GM18858 (cell line): ENCODE results near the gene EME2.
"Not testable (repeated sequence)": the region's sequence is repeated elsewhere in the genome, so short reads cannot be mapped to it uniquely, and the experiment has no call there.

Source experiments
- ATAC-seq: cut with Tn5 transposase; IDR thresholded peaks from one replicate; pipeline ENCODE4 v1.9.1; 2021; ENCODE audit not compliant: unreplicated experiment

The EME2 gene, protein sequence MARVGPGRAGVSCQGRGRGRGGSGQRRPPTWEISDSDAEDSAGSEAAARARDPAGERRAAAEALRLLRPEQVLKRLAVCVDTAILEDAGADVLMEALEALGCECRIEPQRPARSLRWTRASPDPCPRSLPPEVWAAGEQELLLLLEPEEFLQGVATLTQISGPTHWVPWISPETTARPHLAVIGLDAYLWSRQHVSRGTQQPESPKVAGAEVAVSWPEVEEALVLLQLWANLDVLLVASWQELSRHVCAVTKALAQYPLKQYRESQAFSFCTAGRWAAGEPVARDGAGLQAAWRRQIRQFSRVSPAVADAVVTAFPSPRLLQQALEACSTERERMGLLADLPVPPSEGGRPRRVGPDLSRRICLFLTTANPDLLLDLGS

GRCh38 chr16:1772362-1772907 is at the start of gene EME2:
Gene EME2 (plus strand): TSS chr16:1772810. CDS start chr16:1773228, 418 bp downstream.
- ATAC-seq = no peak

GRCh38 chr16:1723450-1724147 is 49.0 kb upstream of the EME2 start:
- no peak for ATAC-seq

GRCh38 chr16:1724491-1724890 is 48.1 kb upstream of the EME2 start:
- ATAC-seq = no peak

DNA sequence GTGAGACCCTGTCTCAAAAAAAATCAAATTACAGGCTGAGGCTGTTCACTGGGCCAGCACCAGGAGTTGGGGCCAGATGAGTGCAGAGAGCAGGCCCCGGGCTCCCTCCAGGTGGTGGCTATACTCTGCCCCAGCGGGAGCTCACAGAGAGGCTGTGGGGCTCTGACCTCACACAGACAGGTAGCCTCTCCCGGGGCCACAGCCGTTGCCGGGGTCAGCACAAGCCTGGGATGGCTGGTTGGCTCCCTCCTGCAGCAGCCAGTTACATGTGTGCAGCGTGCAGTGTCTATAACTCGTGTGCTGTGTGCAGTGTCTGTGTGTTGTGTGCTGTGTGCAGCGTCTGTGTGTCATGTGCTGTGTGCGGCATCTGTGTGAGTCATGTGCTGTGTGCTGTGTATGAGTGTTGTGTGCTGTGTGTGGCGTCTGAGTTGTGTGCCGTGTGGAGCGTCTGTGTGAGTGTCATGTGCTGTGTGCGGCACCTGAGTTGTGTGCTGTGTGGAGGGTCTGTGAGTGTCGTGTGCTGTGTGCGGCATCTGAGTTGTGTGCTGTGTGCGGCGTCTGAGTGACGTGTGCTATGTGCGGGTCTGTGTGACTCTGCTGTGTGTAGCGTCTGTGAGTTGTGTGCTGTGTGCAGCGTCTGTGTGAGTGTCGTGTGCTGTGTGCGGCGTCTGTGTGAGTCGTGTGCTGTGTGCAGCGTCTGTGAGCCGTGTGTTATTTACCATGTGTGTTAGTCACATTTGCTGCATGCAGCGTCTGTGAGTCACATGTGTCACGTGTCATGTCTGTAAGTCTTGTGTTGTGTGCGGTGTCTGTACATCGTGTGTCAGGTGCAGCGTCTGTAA is 45.7 kb upstream of the EME2 start:
- ATAC-seq = no peak

GRCh38 chr16:1727651-1728624 is 44.7 kb upstream of the EME2 start:
- ATAC-seq = no peak

DNA sequence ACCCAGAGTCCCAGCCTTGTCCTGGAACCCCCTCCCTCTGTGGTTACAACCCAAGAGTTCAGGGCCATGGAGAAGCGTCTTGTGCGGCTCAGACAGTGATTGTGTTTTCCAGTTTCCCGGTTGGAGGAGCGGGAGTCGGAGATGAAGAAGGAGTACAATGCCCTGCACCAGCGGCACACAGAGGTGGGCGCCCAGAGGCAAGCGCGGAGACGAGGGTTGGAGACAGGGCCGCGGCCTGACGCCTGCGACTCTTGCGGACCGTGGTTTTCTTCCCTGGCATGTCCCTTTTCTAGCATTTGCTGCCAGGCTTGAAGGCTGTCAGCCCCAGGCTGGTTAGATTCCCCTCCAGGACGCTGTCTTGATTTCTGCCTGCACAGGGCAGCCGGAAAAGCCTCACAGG is 43.6 kb upstream of the EME2 start:
- ATAC-seq = no peak

DNA sequence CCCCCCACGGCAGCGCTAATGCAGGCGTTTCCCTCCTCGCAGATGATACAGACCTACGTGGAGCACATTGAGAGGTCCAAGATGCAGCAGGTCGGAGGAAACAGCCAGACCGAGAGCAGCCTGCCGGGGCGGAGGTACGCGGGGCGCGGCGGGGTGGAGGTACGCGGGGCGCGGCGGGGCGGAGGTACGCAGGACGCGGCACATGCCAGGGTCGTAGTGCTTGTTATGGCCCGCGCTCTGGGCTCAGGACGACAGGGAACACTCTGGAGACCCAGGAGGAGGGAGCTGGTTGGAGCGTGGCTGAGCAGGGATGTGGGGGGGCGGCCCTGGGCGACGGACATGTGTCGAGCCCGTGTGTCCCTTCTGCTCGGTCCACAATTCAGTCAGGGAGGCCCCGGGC is 43.2 kb upstream of the EME2 start:
- ATAC-seq = no peak

DNA sequence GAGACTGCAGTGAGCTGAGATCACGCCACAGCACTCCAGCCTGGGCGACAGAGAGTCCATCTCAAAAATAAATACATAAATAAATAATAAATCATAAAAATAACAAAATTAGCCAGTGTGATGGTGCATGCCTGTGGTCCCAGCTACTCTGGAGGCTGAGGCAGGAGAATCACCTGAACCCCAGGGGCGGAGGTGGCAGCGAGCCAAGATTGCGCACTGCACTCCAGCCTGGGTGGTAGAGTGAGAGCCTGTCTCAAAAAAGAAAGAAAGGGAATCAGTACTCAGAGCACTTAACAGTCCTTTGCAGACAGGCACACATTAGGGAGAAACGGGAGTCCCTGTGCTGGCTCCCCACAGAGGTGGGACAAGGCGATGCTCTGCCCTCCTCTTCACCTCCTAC is 41.5 kb upstream of the EME2 start:
- ATAC-seq = no peak

GRCh38 chr16:1731603-1732002 is 41.0 kb upstream of the EME2 start:
- ATAC-seq = no peak

DNA sequence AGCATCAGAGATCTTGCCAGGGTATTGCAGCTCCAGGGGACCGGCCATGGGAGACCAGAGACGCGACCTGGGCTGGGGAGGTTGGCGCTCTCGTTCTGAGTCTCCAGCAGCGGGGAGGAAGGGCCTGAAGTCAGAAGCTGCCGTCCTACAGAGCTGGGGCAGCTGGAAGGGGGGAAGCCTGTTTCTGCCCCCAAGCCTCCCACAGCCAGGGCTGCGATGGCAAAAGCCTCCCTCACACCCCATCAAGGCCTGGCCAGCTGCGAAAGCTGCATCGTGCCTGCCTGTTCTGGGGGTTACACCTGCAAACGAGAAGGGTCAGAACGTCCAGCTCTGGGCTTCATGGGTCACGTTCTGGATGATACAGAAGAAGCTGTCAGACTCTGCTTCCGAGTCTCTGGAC is 40.5 kb upstream of the EME2 start:
- ATAC-seq = no peak

- ATAC-seq = not testable (repeated sequence)
Observed at GRCh38 chr16:1732551-1732987, 40.0 kb upstream of the EME2 start.

GRCh38 chr16:1734123-1734522 is 38.5 kb upstream of the EME2 start:
- no peak for ATAC-seq

GRCh38 chr16:1734816-1735215 is 37.8 kb upstream of the EME2 start:
- ATAC-seq = no peak

- ATAC-seq = no peak
Observed at GRCh38 chr16:1740234-1740633, 32.4 kb upstream of the EME2 start.

DNA sequence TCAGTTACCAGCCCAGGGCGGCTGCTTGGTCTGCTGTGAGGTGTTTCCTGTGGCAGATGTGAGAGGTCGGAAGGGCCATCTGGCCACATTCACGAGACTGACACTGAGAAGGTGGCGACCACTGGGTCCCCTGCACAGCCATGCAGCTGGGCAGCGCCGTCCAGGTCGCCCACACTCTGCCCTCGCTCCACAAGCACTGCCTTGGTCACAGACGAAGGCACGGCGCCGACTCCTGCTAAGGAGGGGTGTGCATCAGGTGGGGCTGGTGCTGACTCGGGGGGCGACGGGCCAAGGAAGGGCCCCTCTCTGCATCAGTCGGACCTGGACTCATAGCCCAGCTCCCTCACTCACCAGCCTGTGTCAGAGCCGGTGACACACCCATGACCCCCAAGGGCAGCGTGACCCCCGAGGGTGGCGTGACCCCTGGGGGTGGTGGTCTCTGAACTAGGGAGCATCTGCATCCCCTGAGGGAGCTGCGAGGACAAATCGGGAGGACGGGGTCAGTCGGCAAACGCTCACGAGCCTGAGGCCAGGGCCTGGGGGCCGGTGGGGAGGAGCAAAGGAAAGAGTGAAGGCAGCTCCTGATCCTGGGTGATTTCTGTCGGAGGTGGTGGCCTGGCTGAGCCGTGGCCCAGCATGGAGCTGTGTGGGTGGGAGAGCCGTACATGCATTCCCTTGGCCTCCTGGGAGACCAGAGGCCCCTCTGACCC is 31.7 kb upstream of the EME2 start:
- no peak for ATAC-seq

GRCh38 chr16:1741553-1742165 is 31.0 kb upstream of the EME2 start:
- ATAC-seq = no peak

GRCh38 chr16:1743376-1744337 is 29.0 kb upstream of the EME2 start:
- no peak for ATAC-seq

DNA sequence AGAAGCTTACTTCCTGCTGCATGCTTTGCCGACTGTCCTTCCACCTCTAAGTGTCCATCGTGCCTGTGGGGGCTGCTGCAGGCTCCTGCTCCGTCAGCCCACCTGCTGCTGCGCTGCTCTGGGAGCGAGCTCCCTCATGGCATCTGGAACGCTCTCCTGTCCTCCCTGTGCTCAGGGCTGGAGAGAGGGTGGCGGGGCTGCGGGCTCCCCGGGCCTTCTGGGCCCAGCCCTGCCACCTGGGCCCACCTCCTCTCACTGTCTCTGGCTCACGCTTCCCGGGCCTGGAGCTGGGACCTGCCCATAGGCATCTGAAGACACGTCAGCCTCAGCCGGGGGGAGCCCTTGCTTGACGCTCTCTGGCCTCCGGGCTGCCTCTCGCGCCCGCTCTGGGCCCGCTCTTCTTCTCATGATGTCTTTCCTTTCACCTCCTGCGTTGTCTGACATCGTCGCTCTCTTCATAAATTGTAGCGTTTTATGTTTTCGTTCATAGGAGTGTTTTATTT is 28.2 kb upstream of the EME2 start:
- ATAC-seq = no peak
